ENCODE measurements around the gene DENND5B.

- TF ChIP-seq REST (IDR thresholded peaks at IDR 0.05; ENCODE audit: insufficient read depth in 1 of 2, low read depth in 2 of 2, low read length in 2 of 2), result no peak
- no peak for TF ChIP-seq POLR2AphosphoS5 (IDR thresholded peaks at IDR 0.05; ENCODE audit: low read depth, low read length)
- TF ChIP-seq TAF1 (IDR thresholded peaks at IDR 0.05; ENCODE audit: borderline replicate concordance, insufficient read depth, low read length), result no peak
Measured at GRCh38 chr12:31631809-31632208, 40.9 kb upstream of the DENND5B start.

Measured in PFSK-1 (cell line).